ENCODE data around the gene GCHFR.

GCHFR gene

DNA sequence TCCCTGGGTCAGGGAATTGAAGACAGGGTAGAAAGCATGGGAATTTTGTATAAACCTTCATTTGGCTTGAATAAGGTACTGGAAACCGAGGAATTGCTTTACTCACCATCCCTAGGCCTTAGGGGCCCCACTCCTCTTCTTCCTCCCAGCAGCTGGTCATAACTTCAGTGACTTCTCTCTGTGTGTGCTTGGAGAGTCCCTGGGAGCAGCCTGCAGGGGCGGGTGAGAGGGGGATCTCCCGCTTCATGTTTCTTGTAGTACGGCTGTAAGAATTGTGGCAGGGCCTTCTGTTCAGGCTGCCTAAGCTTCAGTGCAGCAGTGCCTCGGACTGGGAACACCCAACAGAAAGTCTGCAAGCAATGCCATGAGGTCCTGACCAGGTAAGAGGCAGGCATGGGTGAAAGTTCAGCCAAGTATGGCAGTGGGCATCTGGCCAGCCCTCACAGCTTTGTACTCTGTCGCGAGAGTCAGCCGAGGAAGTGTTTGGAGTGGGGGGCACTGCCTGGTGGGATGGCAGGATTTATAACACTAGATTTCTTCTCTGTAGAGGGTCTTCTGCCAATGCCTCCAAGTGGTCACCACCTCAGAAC lies 45.1 kb downstream of the GCHFR start:
- no peak for DNase-seq (ENCODE audit: low read depth in 2 of 2)

DNA sequence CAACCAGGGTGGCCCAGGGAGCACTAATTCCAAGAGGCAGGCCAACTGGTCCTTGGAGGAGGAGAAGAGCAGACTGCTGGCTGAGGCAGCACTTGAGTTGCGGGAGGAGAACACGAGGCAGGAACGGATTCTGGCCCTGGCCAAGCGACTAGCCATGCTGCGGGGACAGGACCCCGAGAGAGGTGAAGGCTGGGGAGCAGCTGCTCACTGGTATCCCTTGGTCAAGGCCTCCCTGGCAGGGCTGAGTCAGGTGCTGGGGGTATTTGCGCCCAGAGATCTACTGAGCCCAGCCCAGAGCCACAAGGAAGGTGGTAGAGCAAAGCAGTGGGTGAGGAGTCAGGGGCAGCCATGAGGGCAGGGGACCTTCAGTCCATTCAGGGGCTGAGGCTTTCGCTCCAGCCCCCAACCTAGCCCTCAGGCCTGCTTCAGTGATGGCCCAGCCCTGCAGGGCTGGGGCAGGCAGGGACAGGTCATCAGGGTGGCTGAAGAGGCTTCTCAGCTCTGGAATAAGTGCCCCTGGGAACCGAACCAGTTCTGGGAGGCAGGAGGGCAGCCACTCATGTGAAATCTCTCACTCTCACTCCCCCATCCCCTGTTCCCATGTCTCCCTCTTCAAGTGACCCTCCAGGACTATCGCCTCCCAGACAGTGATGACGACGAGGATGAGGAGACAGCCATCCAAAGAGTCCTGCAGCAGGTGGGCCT lies 49.0 kb downstream of the GCHFR start:
- no peak for DNase-seq (ENCODE audit: low read depth in 2 of 2)

- no peak for DNase-seq (ENCODE audit: low read depth in 2 of 2)
These were observed 51.3 kb downstream of the GCHFR start for GRCh38 chr15:40815042-40815698.

All from stimulated activated CD4-positive, alpha-beta T cell treated with anti-CD3 and anti-CD28 coated beads, Interleukin-1b, Interleukin-23, amount 100 ng/mL, for 4 hours (primary cell).